NOMO-1 treated with DMSO at 0.1 percent for 48 hours (cell line): Measurements from ENCODE around the gene ULK2.
A peak's percentile ranks its signal among the peaks of the same experiment; 100 is the strongest.
"Not testable (repeated sequence)": the region's sequence is repeated elsewhere in the genome, so short reads cannot be mapped to it uniquely, and the experiment has no call there.

Source experiments
- DNase-seq: peaks from one replicate; lab custom pipeline; 2025; ENCODE audit not compliant: unreplicated experiment; lab: John Stamatoyannopoulos, UW

Gene ULK2

GRCh38 chr17:19768046-19768782 is 99.5 kb downstream of the ULK2 start:
- no peak for DNase-seq

GRCh38 chr17:19766421-19767270 is 101.1 kb downstream of the ULK2 start:
- DNase-seq = peak; percentile 49

GRCh38 chr17:19766016-19766415 is 101.7 kb downstream of the ULK2 start:
- DNase-seq = no peak

- not testable (repeated sequence) for DNase-seq
These were observed 103.7 kb downstream of the ULK2 start for GRCh38 chr17:19763991-19764390.

GRCh38 chr17:19763416-19763815 is 104.3 kb downstream of the ULK2 start:
- no peak for DNase-seq

GRCh38 chr17:19762515-19762961 is 105.2 kb downstream of the ULK2 start:
- peak; percentile 63 for DNase-seq

GRCh38 chr17:19760746-19761145 is 107.0 kb downstream of the ULK2 start:
- DNase-seq = no peak

GRCh38 chr17:19759568-19760549 is 107.9 kb downstream of the ULK2 start:
- DNase-seq = no peak

- no peak for DNase-seq
These were observed 110.1 kb downstream of the ULK2 start for GRCh38 chr17:19757536-19758180.

- DNase-seq = no peak
These were observed 111.2 kb downstream of the ULK2 start for GRCh38 chr17:19756546-19756945.

- no peak for DNase-seq
These were observed 111.8 kb downstream of the ULK2 start for GRCh38 chr17:19755821-19756510.

GRCh38 chr17:19755392-19755791 is 112.3 kb downstream of the ULK2 start:
- no peak for DNase-seq

- DNase-seq = no peak
These were observed 113.9 kb downstream of the ULK2 start for GRCh38 chr17:19753661-19754463.

GRCh38 chr17:19753051-19753509 is 114.7 kb downstream of the ULK2 start:
- DNase-seq = peak; percentile 71

- DNase-seq = no peak
These were observed 115.3 kb downstream of the ULK2 start for GRCh38 chr17:19752216-19753050.

GRCh38 chr17:19750835-19751234 is 116.9 kb downstream of the ULK2 start:
- DNase-seq = no peak

GRCh38 chr17:19750020-19750572 is 117.6 kb downstream of the ULK2 start:
- DNase-seq = no peak

GRCh38 chr17:19748807-19749193 is 118.9 kb downstream of the ULK2 start:
- no peak for DNase-seq
